Mucosa of descending colon (tissue), 3 donors: Measurements from ENCODE around the gene APP. TPM values are rescaled to one million over a fixed set of nuclear protein-coding genes. Genes with fewer than 3 reads are reported as not detected.

ENCODE experiments used
- ATAC-seq: fragments of 200-7000 bp; cut with Tn5 transposase; one replicate; pipeline ENCODE4 v1.9.1; 2020; ENCODE audit warnings: mild to moderate bottlenecking, moderate library complexity
- DNase-seq, 3 donors: peaks; one replicate each; pipeline ENCODE4 v3.0.0-alpha.2; 2020
- H3K36me3 ChIP-seq: fragments of 200-600 bp; one replicate; pipeline ENCODE4 v1.8.0; 2021; ENCODE audit warnings: low read depth, mild to moderate bottlenecking
- H3K4me1 ChIP-seq: fragments of 200-600 bp; one replicate; pipeline ENCODE4 v1.8.0; 2021; ENCODE audit warnings: low read depth, mild to moderate bottlenecking
- H3K4me3 ChIP-seq: fragments of 200-600 bp; one replicate; pipeline ENCODE4 v1.8.0; 2021; ENCODE audit warnings: mild to moderate bottlenecking
- H3K9me3 ChIP-seq: fragments of 200-600 bp; one replicate; pipeline ENCODE4 v1.8.0; 2021; ENCODE audit warnings: mild to moderate bottlenecking
- CTCF ChIP-seq: fragments of 200-600 bp; IDR thresholded peaks from one replicate; pipeline ENCODE4 v1.8.0; 2022; ENCODE audit warnings: antibody characterized with exemption, mild to moderate bottlenecking
- intact Hi-C, 2 donors: fragments of 100-400 bp; cut with DNase I in 1 of 2; cut with micrococcal nuclease in 1 of 2; formaldehyde crosslinking; loops; one replicate each; pipeline versions ENCODE4 v1.11.0 to v1.11.1; 2022; cut with DNase I, micrococcal nuclease
- total RNA-seq, 3 donors: library from RNA; stranded (reverse); fragmentation: NEBNext Ultra II Directional in 2 of 3; extraction: Animal tissue kit (Norgen Biotek cat#: 25700) in 2 of 3; gene quantifications; one replicate each; pipeline versions ENCODE4 v1.2.1 to v1.2.4, GENCODE V29; 2021 to 2023
- donor health status: DM: no; HTN: no; CAD: no; lungs with moderate emphysema.
- donor health status: DM: no; HTN: no; CAD: no.
- donor health status: DM: no; HTN: yes; CAD: no.

The APP gene
- total RNA-seq, 3 donors from 2014 or later = 573 to 666 (median 579) TPM

GRCh38 chr21:25970254-25970930, 200.2 kb downstream of the APP start:
- no peak overlapping the region for H3K4me3 ChIP-seq
- DNase-seq (no peak), ATAC-seq (peak; percentile 29)
- H3K36me3 ChIP-seq = no peaks in the 10 kb centered on the region
- no peak for TF ChIP-seq CTCF
- H3K4me1 ChIP-seq = no peaks in the 10 kb centered on the region
- H3K9me3 ChIP-seq = no peaks in the 10 kb centered on the region
- intact Hi-C loops = no loop called here

GRCh38 chr21:25967901-25968438, 202.6 kb downstream of the APP start:
- no peak for TF ChIP-seq CTCF
- ATAC-seq (peak; percentile 30), DNase-seq (no peak)
- no peaks in the 10 kb centered on the region for H3K4me1 ChIP-seq
- H3K9me3 ChIP-seq = no peaks in the 10 kb centered on the region
- H3K36me3 ChIP-seq = no peaks in the 10 kb centered on the region
- intact Hi-C loops = no loop called here
- H3K4me3 ChIP-seq = no peak overlapping the region

- Histone ChIP-seq H3K9me3 (no peaks in the 10 kb centered on the region), H3K4me3 (no peak overlapping the region), H3K4me1 (no peaks in the 10 kb centered on the region), H3K36me3 (no peaks in the 10 kb centered on the region)
- ATAC-seq (peak; percentile 71), DNase-seq (no peak)
- TF ChIP-seq CTCF = no peak
- intact Hi-C loops = no loop called here
Observed at GRCh38 chr21:25967181-25967900, 203.2 kb downstream of the APP start.

GRCh38 chr21:25965951-25966707, 204.4 kb downstream of the APP start:
- DNase-seq (no peak), ATAC-seq (no peak)
- TF ChIP-seq CTCF = no peak
- H3K4me1 ChIP-seq = no peaks in the 10 kb centered on the region
- H3K4me3 ChIP-seq = no peak overlapping the region
- intact Hi-C loops = no loop called here
- H3K9me3 ChIP-seq = no peaks in the 10 kb centered on the region
- no peaks in the 10 kb centered on the region for H3K36me3 ChIP-seq

- Histone ChIP-seq H3K36me3 (no peaks in the 10 kb centered on the region), H3K9me3 (no peaks in the 10 kb centered on the region), H3K4me3 (no peak overlapping the region), H3K4me1 (no peaks in the 10 kb centered on the region)
- no peak for DNase-seq
- TF ChIP-seq CTCF = no peak
- no peak for ATAC-seq
- intact Hi-C loops = no loop called here
Observed at GRCh38 chr21:25964926-25965325, 205.6 kb downstream of the APP start.
